B cell (primary cell): ENCODE measurements around the gene YARS1. TPM values are rescaled to one million over a fixed set of nuclear protein-coding genes. Genes with fewer than 3 reads are reported as not detected.

ENCODE experiments used
- ATAC-seq: fragments of 200-7000 bp; cut with Tn5 transposase; one replicate; pipeline ENCODE4 v1.10.0; 2021; ENCODE audit warnings: low read depth, mild to moderate bottlenecking, moderate number of reproducible peaks, moderate library complexity
- CTCF ChIA-PET: fragments of 350-600 bp; sonication (Branson Sonifier 250); formaldehyde crosslinking; loops from one replicate; lab custom pipeline; 2021; ENCODE audit warnings: antibody characterized with exemption, inconsistent platforms; lab: Charles Lee
- POLR2A ChIA-PET: fragments of 350-600 bp; sonication (Branson Sonifier 250); formaldehyde crosslinking; loops from one replicate; lab custom pipeline; 2021; ENCODE audit warnings: antibody characterized with exemption; lab: Charles Lee
- DNase-seq: peaks from one replicate; pipeline ENCODE4 v3.0.0; 2013
- H2AFZ ChIP-seq: 2 replicates; pipeline ENCODE4 v1.6.1; 2012; ENCODE audit warnings: mild to moderate bottlenecking, low read depth, low read length; ENCODE audit not compliant: insufficient read depth, poor library complexity, severe bottlenecking
- H3K27ac ChIP-seq, 2 donors: 1 replicate in 1 of 2; 2 replicates in 1 of 2; pipeline ENCODE4 v1.5.1; 2012 to 2013; ENCODE audit warnings: low read length in 2 of 2, mild to moderate bottlenecking in 2 of 2, moderate library complexity in 1 of 2
- H3K27me3 ChIP-seq, 4 experiments: fragments of 200-600 bp in 1 of 4; sonication (generic) in 1 of 4; replicated peaks in 1 of 4; 1 replicate in 2 of 4; 2 replicates in 2 of 4; pipeline versions ENCODE4 v1.6.1 to v1.7.0; 2013 to 2016; ENCODE audit warnings: low read length in 3 of 4, mild to moderate bottlenecking in 2 of 4, mixed read lengths in 1 of 4, moderate library complexity in 1 of 4; ENCODE audit not compliant: insufficient read depth in 4 of 4, control insufficient read depth in 3 of 4; ENCODE audit errors: control extremely low read depth in 1 of 4
- H3K36me3 ChIP-seq, 2 experiments: replicated peaks in 1 of 2; 1 replicate in 1 of 2; 2 replicates in 1 of 2; pipeline versions ENCODE4 v1.6.1 to v1.7.1; 2013; ENCODE audit warnings: low read length in 1 of 2; ENCODE audit not compliant: insufficient read depth in 2 of 2, control insufficient read depth in 1 of 2; ENCODE audit errors: control extremely low read depth in 1 of 2, extremely low read depth in 1 of 2
- H3K4me1 ChIP-seq, 2 donors: fragments of 200-600 bp in 1 of 2; sonication (generic) in 1 of 2; 1 replicate in 1 of 2; 2 replicates in 1 of 2; pipeline versions ENCODE4 v1.5.1 to v1.6.1; 2013 to 2017; ENCODE audit warnings: low read length in 2 of 2; ENCODE audit not compliant: control insufficient read depth in 2 of 2, insufficient read depth in 2 of 2
- H3K4me2 ChIP-seq: replicated peaks from 2 replicates; pipeline ENCODE3; 2012; ENCODE audit warnings: mild to moderate bottlenecking, low read depth, low read length; ENCODE audit not compliant: poor library complexity, severe bottlenecking
- H3K4me3 ChIP-seq, 5 experiments: fragments of 200-600 bp in 1 of 5; sonication (generic) in 1 of 5; 1 replicate in 3 of 5; 2 replicates in 2 of 5; pipeline versions ENCODE4 v1.5.1 to v1.7.0; 2011 to 2016; ENCODE audit warnings: low read length in 4 of 5, mild to moderate bottlenecking in 4 of 5, low read depth in 2 of 5, control low read depth in 1 of 5, moderate library complexity in 1 of 5; ENCODE audit not compliant: insufficient read depth in 1 of 5; ENCODE audit errors: control extremely low read depth in 1 of 5, extremely low read depth in 1 of 5
- H3K79me2 ChIP-seq: fragments of 200-600 bp; sonication (generic); one replicate; pipeline ENCODE4 v1.6.0; 2016; ENCODE audit warnings: low read length; ENCODE audit not compliant: control insufficient read depth, insufficient read depth
- H3K9ac ChIP-seq: fragments of 200-600 bp; sonication (generic); 2 replicates; pipeline ENCODE4 v1.6.1; 2017; ENCODE audit warnings: mild to moderate bottlenecking, low read length, moderate library complexity
- H3K9me3 ChIP-seq, 3 donors: one replicate each; pipeline versions ENCODE4 v1.6.1 to v1.7.1; 2013; ENCODE audit warnings: low read length in 2 of 3; ENCODE audit not compliant: control insufficient read depth in 2 of 3, insufficient read depth in 1 of 3; ENCODE audit errors: control extremely low read depth in 1 of 3
- H4K20me1 ChIP-seq: 2 replicates; pipeline ENCODE4 v1.6.0; 2012; ENCODE audit warnings: mild to moderate bottlenecking, low read length; ENCODE audit not compliant: insufficient read depth, control insufficient read depth, poor library complexity, severe bottlenecking
- H3K27ac Mint-ChIP-seq: one replicate; pipeline ENCODE4 v1.8.0; 2021; ENCODE audit warnings: mixed read lengths
- H3K27me3 Mint-ChIP-seq: one replicate; pipeline ENCODE4 v1.8.0; 2021; ENCODE audit warnings: mixed read lengths
- H3K4me1 Mint-ChIP-seq: one replicate; pipeline ENCODE4 v1.8.0; 2021; ENCODE audit warnings: mixed read lengths
- H3K4me3 Mint-ChIP-seq: one replicate; pipeline ENCODE4 v1.8.0; 2021; ENCODE audit warnings: mixed read lengths
- H3K9me3 Mint-ChIP-seq: one replicate; pipeline ENCODE4 v1.8.0; 2022; ENCODE audit warnings: mixed read lengths; ENCODE audit not compliant: insufficient read depth
- EZH2 ChIP-seq: IDR thresholded peaks from 2 replicates; pipeline ENCODE4 v1.6.1; 2012; ENCODE audit warnings: borderline replicate concordance, low read depth, mild to moderate bottlenecking, moderate library complexity, low read length; ENCODE audit not compliant: insufficient read depth, poor library complexity, severe bottlenecking
- WGBS: methylation state at CpG from one replicate; pipeline ENCODE4 v1.1.5; 2013; ENCODE audit warnings: missing lambda C conversion rate; ENCODE audit not compliant: insufficient coverage; 5-methylcytosine and 5-hydroxymethylcytosine counted together
- intact Hi-C: fragments of 100-400 bp; cut with micrococcal nuclease; formaldehyde crosslinking; loops from one replicate; pipeline ENCODE4 v1.10.0; 2022
- polyA plus RNA-seq: library from polyadenylated mRNA; depleted of rRNA; stranded (reverse); fragments of >200 nt; gene quantifications from 2 replicates; pipeline ENCODE4 v1.2.3, GENCODE V29; 2012
- total RNA-seq, 2 donors: library from RNA; stranded (reverse); fragments of 120-200 nt in 1 of 2; gene quantifications; 1 replicate in 1 of 2; 2 replicates in 1 of 2; pipeline versions ENCODE4 v1.2.3 to v1.2.4, GENCODE V29; 2013 to 2022
- TF ChIP-seq, protein P1 (sequence below): fragments of 200-600 bp; IDR thresholded peaks from one replicate; pipeline ENCODE4 v1.8.0; 2022; ENCODE audit warnings: antibody characterized with exemption, mild to moderate bottlenecking

YARS1 gene
- total and polyA plus RNA-seq, 2 donors (not counting 1 experiment from before 2014, with no cell fraction given), result 33.0 to 73.2 TPM

DNA sequence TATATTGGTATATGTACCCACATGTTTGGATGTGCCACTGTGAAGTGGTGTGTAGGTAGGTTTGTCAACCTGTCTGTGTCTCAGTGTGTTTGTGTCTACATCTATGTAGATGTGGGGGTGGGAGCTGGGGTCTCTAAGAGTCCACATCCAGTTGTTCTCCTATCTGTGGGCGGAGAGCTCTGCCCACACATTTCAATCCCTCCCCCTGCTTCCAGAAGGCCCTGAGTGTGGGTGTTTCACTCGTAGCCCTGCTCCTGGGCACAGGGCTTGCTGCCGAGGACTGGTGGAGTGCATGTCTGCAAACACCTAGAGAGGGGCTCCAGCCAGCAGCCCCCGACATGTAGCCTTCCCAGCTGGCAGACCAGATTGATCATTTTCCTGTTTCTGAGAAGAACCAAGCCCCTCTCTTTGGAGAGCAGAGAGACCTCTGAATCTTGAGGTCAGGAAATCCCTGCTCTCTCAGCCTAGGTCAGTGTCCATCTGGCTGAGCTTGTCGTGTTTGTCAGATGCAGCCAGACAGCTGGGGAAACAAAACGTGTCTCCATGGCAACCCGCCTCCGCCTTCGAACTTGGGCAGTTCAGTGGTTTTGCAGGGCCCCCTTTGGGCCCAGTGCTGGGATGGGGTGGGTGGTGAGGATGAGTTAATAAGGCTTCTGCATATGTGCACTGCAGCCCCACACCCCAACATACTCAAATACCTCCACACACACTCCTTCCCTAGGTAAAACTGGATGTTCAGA is 83.4 kb downstream of the YARS1 start:
- H3K9me3 ChIP-seq, result peaks cover 0 to 2% (median 0%) of the 10 kb centered on the region in 3 donors
- peaks cover 17% of the 10 kb centered on the region for H3K27me3 Mint-ChIP-seq
- no peak overlapping the region for H3K4me3 Mint-ChIP-seq
- H2AFZ ChIP-seq, result no peak overlapping the region
- H4K20me1 ChIP-seq, result no peaks in the 10 kb centered on the region
- CTCF ChIA-PET, result interaction anchor here (1.3 kb wide), 1 partner anchor 39 kb away, joined by 4 read pairs; no protein-coding TSS in a partner anchor
- H3K27ac Mint-ChIP-seq, result no peak overlapping the region
- H3K9me3 Mint-ChIP-seq, result no peaks in the 10 kb centered on the region
- ATAC-seq (no peak), DNase-seq (no peak)
- H3K4me1 Mint-ChIP-seq, result no peaks in the 10 kb centered on the region
- H3K4me3 ChIP-seq, result no peak overlapping the region
- no peak overlapping the region for H3K27ac ChIP-seq
- intact Hi-C loops, result no loop called here
- TF ChIP-seq, protein P1, sequence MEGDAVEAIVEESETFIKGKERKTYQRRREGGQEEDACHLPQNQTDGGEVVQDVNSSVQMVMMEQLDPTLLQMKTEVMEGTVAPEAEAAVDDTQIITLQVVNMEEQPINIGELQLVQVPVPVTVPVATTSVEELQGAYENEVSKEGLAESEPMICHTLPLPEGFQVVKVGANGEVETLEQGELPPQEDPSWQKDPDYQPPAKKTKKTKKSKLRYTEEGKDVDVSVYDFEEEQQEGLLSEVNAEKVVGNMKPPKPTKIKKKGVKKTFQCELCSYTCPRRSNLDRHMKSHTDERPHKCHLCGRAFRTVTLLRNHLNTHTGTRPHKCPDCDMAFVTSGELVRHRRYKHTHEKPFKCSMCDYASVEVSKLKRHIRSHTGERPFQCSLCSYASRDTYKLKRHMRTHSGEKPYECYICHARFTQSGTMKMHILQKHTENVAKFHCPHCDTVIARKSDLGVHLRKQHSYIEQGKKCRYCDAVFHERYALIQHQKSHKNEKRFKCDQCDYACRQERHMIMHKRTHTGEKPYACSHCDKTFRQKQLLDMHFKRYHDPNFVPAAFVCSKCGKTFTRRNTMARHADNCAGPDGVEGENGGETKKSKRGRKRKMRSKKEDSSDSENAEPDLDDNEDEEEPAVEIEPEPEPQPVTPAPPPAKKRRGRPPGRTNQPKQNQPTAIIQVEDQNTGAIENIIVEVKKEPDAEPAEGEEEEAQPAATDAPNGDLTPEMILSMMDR, result no peak
- no peak for TF ChIP-seq EZH2
- peaks cover 0 to 6% (median 0%) of the 10 kb centered on the region in 4 experiments for H3K27me3 ChIP-seq
- H3K36me3 ChIP-seq, result no peaks in the 10 kb centered on the region
- no peak overlapping the region for H3K4me2 ChIP-seq
- no peaks in the 10 kb centered on the region for H3K4me1 ChIP-seq
- H3K79me2 ChIP-seq, result no peaks in the 10 kb centered on the region
- WGBS, result 75% methylated on average over 6 of the region's 9 CpGs
- POLR2A ChIA-PET, result no interaction called here
- H3K9ac ChIP-seq, result no peak overlapping the region
